Pulmonary artery endothelial cell (primary cell): ENCODE measurements around the gene CDC42EP1. TPM values are rescaled to one million over a fixed set of nuclear protein-coding genes. Genes with fewer than 3 reads are reported as not detected.
"Not testable (repeated sequence)": the region's sequence is repeated elsewhere in the genome, so short reads cannot be mapped to it uniquely, and the experiment has no call there.

Experiments used
- DNase-seq: peaks from one replicate; pipeline ENCODE4 v3.0.0-alpha.2; 2011; ENCODE audit warnings: low read depth, low spot score
- total RNA-seq: library from RNA; depleted of rRNA; stranded (reverse); fragments of >200 nt; gene quantifications from 2 replicates; pipeline ENCODE4 v1.2.3, GENCODE V29; 2014

Gene CDC42EP1
- total RNA-seq, 1 donor from 2014 or later, result 19.5 TPM

- no peak for DNase-seq
Observed at GRCh38 chr22:37578002-37578401, 17.7 kb downstream of the CDC42EP1 start.

DNA sequence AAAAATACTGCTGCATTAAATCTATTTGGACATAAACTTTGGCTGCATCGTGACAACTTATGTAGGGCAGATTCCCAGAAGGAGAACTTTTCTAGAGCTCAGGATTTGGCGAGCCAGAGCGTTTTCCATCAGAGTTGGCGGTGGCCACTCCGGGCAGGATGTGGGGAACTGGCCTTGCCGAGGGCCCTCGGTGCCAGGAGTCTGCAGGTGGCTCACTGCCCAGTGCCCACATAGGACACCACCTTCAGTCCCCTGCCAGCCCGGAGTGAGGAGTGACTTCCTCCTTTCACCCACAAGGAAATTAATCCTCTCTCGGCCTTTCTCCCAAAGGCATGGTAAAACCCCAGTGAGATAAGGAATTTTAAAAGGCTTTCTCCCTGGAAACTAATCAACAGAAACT lies 21.2 kb downstream of the CDC42EP1 start:
- DNase-seq, result no peak

- no peak for DNase-seq
Observed at GRCh38 chr22:37582526-37582925, 22.2 kb downstream of the CDC42EP1 start.

DNA sequence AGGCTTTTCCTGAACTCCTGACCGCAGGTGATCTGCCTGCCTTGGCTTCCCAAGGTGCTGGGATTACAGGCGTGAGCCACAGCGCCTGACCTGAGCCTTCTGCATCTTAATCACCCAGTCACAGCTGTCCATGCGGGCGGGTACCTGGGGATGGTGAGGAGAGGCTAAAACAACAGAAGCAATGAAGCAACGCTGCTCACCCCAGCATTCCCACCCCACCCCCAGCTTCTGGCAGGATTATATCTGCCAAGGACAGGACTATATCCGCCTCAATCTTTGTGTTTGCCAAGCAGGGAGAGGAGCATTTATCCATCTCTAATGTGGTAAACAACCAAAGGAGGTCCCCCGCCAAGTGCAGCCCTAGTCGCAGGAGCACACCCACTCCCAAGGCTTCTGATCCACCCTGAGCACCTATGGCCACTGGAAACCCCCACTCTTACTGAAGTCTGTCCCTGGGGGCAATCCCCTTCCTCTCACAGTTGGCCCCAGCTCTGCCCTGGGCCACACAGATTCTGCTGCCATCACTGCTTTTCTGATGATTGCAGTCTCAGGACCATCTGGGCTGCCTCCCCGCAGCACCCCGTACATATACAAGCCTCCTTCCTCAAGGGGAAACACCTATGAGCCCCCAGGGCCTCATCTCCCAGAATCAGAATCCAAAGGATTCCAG lies 28.4 kb downstream of the CDC42EP1 start:
- no peak for DNase-seq

DNA sequence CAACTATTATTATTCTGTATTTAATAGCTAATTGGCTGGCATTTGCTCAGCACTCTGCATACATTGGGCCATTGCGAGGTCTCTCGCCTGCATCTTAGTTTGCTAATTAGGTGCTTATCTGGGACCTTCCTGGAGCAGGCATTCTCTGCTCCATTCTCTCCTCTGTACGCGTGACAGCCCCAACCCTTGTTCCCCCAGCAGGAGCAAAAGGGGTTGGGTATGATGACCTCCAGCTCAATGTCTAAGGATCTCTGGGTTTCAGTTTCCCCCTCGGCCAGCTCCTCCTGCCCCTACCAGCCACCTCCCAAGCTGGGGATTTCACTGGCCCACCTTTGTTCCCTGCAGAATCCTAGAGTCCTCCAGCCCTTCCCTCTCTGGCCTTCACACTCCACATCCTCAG lies 29.4 kb downstream of the CDC42EP1 start:
- no peak for DNase-seq

DNA sequence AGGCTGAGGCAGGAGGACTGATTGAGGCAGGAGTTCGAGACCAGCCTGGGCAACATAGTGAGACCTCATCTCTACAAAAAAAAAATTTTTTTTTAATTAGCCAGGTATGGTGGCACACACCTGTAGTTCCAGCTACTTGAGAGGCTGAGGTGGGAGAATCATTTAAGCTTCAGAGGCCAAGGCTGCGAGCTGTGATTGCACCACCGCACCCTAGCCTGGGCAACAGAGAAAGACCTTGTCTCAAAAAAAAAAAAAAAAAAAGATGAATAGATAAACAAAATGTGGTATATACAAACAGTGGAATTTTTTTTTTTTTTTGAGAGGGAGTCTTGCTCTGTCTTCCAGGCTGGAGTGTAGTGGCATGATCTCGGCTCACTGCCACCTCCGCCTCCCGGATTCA lies 30.8 kb downstream of the CDC42EP1 start:
- not testable (repeated sequence) for DNase-seq

DNA sequence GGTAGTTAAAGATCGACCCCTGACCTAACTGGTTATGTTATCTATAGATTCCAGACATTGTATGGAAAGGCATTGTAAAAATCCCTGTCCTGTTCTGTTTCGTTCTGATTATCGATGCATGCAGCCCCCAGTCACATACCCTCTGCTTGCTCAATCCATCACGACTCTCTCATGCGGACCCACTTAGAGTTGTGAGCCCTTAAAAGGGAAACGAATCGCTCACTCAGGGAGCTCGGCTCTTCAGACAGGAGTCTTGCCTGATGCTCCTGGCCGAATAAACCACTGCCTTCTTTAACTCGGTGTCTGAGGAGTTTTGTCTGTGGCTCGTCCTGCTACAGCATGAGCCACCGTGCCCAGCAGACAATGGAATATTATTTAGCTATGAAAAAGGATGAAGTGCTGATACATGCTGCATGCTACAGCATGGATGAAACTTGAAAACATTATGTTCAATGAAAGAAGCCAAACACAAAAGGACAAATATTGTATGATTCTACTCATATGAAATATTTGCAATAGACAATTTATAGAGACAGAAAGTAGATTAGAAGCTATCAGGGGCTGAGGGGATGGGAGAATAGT lies 31.6 kb downstream of the CDC42EP1 start:
- no peak for DNase-seq

DNA sequence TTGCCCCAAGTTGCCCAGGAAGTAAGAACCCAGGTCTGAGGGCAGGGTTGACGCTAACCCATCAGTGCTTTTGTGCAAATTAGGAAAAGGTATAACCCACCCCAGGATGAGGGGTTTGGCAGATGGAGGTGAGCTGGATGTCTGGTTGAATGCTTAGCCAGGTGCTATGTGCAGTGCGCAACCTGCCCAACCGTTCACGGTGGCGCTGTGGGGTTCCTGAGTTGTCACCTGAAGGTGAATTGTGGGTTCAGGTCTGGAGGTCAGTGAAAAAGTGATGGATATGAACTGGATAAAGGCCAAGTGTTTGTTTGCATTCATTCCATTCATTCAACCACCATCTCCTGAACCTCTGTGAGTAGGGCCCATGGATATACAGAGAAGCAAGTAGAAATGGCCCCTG lies 34.0 kb downstream of the CDC42EP1 start:
- no peak for DNase-seq

GRCh38 chr22:37599153-37599552 lies 38.9 kb downstream of the CDC42EP1 start:
- no peak for DNase-seq

DNA sequence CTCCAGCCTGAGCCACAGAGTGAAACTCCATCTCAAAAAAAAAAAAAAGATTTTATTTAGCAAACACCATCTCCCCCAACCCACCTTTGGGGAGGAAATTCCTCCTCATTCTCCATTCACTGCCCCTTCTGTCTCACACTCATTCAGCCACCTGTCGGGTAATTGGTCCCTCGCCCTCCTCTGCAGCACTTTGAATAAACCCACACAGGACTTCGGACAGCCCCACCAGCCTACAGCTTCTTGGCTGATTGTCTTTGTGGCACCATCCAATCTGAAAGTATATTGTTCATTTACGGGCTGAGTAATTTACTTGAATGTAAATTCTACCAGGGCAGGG lies 40.9 kb downstream of the CDC42EP1 start:
- no peak for DNase-seq

DNA sequence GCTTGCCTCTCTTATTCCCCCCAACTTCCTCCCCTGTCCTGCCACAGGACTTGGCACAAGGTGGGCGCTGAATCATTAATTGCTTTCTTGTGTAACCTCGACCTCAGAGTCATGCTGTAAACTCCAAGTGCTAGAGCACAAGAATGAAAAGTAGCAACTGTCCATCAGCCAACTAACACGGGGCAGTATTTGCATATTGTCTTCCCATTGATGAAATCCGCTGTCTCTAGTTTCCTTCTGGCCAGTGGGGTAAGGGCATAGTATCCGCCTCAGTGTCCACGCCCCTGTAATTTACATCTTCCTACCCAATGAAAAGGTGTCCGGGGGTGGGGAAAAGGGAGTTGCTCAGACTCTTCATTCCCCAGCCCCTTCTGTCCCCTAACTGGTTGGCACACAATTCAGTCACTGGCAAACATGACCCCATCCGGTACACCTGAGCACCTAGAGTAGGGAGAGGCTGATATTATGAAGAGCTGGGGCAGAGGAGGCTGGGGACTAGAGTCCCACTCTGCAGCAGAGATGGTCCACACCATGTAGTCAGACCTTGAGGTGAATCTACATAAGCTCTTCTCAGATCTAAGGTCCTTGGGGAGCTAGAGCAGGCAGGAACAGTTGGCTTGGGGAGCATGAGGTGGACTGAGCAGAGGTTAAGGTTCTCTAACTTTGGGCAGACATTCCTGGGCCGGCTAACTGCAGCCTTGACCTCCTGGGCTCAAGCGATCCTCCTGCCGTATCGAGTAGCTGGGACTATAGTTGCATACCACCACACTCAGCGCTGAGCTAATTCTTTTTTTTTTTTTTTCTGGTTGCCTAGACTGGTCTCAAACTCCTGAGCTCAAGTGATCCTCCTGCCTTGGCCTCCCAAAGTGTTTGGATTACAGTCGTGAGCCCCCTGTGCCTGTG lies 41.5 kb downstream of the CDC42EP1 start:
- no peak for DNase-seq

DNA sequence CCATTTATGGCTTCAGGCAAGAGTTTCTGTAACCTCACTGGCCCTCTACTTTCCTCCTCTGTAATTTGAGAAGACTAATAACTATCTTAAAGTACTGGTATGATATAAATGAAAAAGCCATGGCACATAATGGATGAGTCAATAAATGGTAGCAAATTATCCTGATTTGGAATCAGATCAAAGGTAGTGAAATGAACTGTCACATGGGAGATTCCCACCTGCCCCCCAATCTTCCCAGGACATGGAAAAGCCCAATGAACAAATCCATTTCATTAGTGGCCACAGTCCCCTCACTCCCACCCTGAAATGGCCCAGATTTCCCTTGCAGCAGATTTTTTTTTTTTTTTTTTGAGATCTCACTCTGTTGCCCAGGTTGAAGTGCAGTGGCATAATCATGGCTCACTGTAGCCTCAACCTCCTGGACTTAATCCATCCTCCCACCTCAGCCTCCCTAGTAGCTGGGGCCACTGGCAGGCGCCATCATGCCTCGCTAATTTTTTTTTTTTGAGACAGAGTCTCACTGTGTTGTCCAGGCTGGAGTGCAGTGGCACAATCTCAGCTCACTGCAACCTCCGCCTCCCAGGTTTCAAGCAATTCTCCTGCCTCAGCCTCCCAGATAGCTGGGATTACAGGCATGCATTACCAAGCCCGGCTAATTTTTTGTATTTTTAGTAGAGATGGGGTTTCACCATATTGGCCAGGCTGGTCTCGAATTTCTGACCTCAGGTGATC lies 42.4 kb downstream of the CDC42EP1 start:
- not testable (repeated sequence) for DNase-seq

GRCh38 chr22:37604074-37604473 lies 43.8 kb downstream of the CDC42EP1 start:
- DNase-seq, result no peak

GRCh38 chr22:37604875-37605274 lies 44.6 kb downstream of the CDC42EP1 start:
- DNase-seq, result no peak

- DNase-seq, result no peak
Observed at GRCh38 chr22:37607010-37607934, 47.0 kb downstream of the CDC42EP1 start.

GRCh38 chr22:37607935-37608476 lies 47.7 kb downstream of the CDC42EP1 start:
- DNase-seq, result no peak

DNA sequence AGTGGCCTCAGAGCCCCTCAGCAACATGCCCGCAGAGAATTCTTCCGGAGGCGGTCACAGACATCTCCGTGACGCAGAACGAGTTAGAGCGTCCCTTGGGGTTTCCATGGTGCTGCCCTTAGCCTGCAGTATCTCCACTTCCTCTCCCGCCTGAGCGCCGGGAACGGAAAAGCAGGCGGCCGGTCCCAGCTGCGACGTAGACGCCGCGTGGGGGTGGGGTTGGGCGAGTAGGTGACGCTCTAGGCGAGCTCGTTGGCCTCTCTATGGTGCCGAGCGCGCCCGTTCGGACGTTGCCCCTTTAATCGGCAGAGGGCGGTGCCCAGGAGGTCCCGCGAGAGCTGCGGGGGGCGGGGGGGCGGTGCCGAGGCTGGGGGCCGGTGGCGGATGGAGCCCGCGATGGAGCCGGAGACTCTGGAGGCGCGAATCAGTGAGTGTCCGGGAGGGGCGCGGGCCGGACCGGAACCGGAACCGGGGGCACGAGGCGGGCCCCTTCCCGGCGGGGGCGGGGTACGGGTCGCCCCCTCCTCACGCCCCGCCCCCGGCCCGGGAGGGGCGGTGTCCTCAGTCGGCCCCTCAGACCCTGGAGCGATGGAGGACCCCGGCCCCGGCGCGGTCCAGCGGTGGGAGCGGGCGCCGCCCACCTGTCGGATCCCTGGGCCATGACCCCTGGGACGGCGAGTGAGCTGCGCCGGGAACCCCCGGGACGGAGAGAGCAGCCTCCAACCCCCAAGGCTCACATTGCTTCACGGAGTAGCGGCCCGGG lies 48.4 kb downstream of the CDC42EP1 start, which contains the start of gene GGA1:
Gene GGA1 (plus strand): TSS at position 358 of the 763 bp plus-strand sequence. CDS start 27 bp downstream, at position 385.
- DNase-seq, result peak; percentile 94

- DNase-seq, result no peak
Observed at GRCh38 chr22:37609240-37610152, 49.2 kb downstream of the CDC42EP1 start.

GRCh38 chr22:37610153-37610475 lies 49.8 kb downstream of the CDC42EP1 start:
- DNase-seq, result not testable (repeated sequence)
